Progenitor cell of endocrine pancreas (in vitro differentiated cells): Measurements from ENCODE around the gene MTUS2. TPM values are rescaled to one million over a fixed set of nuclear protein-coding genes. Genes with fewer than 3 reads are reported as not detected.

Experiments
- DNase-seq: peaks from one replicate; pipeline ENCODE4 v3.0.0; 2021; ENCODE audit warnings: low spot score; ENCODE audit not compliant: unreplicated experiment
- H3K27ac Mint-ChIP-seq: 2 replicates; pipeline ENCODE4 v1.8.0; 2021; ENCODE audit warnings: mild to moderate bottlenecking, moderate library complexity, mixed read lengths
- H3K27me3 Mint-ChIP-seq: 2 replicates; pipeline ENCODE4 v1.8.0; 2021; ENCODE audit warnings: mixed read lengths
- H3K36me3 Mint-ChIP-seq: 2 replicates; pipeline ENCODE4 v1.8.0; 2022; ENCODE audit warnings: mixed read lengths; ENCODE audit not compliant: insufficient read depth
- H3K4me1 Mint-ChIP-seq: 2 replicates; pipeline ENCODE4 v1.8.0; 2021; ENCODE audit warnings: low read depth, mixed read lengths
- H3K4me3 Mint-ChIP-seq: 2 replicates; pipeline ENCODE4 v1.8.0; 2021; ENCODE audit warnings: low read depth, mild to moderate bottlenecking, moderate library complexity, mixed read lengths
- H3K9me3 Mint-ChIP-seq: 2 replicates; pipeline ENCODE4 v1.8.0; 2021; ENCODE audit warnings: low read depth, mixed read lengths
- CTCF ChIP-seq: fragments of 200-600 bp; sonication (generic); IDR thresholded peaks from one replicate; pipeline ENCODE4 v1.5.0; 2021; ENCODE audit warnings: antibody characterized with exemption, mild to moderate bottlenecking; ENCODE audit not compliant: unreplicated experiment
- total RNA-seq: library from RNA; stranded (reverse); gene quantifications from 2 replicates; pipeline ENCODE4 v1.2.1, GENCODE V29; 2021

Gene MTUS2
- total RNA-seq, 1 donor from 2014 or later = 9.3 TPM

DNA sequence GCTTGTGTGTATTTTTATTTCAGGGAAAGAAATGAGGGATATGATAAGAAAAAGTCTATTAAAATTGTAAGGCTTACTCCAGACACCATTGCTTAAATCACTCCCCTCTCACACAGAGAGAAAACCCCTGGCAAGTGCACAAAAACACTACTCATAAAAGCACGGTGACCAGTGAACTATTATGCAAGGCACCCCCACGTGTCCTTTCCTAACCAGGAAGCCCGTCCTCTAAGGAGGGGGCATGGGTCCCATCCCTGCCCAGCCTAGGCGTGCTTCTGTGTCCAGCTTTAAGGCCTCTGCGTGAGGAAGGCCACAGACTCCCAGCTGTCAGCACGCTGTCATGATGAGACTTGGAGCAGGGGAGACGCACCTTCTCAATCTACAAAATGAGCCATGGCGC is 691.8 kb downstream of the MTUS2 start:
- Mint-ChIP-seq H3K4me1 (peaks cover 10% of the 10 kb centered on the region), H3K36me3 (peaks cover 7% of the 10 kb centered on the region), H3K9me3 (no peaks in the 10 kb centered on the region), H3K4me3 (no peak overlapping the region), H3K27me3 (no peaks in the 10 kb centered on the region), H3K27ac (no peak overlapping the region)
- TF ChIP-seq CTCF = no peak
- no peak for DNase-seq

DNA sequence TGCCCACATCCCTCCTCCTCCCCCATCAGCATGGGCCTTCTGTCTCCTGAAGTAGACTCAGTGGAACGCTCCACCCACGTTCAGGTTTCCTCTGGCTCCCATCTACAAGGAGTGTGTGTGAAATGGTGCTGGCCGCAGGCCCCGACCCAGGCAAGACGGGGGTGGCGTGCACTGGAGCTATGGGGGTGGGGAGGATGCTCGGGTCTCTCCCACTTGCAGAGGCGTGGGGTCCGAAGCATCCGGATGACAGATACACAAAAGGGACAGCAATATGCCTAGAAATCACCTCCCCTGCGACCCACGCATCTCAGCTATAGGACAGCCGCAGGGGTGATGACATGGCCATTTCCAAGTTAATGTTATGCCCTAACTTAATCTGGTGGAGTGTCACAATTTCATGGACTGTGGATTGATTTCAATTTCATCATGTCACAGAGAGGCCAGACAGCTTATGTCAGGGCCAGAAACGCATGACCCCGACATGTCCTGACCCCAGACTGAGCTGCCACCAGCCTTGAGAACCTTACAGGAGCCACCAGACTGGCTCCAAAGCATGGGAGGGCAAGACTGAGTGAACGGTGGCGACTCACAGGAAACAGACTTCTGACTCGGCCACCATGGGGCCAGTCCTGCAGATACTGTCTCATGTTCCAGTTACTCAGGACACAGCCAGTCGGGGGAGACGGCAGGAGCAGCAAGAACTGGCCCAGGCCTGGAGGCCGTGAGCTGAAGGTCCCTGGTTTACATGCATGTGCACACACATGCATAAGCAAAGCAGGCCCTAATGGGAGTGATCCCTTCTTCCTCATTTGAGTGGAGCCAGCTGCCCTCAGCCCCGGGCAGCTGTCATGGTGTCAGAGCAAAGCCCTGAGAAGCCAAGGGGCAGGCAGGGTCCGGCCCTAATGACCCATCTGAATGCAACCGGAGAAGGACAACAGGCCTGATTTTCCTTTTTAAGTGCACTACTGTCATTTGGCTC is 693.2 kb downstream of the MTUS2 start:
- H3K36me3 Mint-ChIP-seq = peaks cover 9% of the 10 kb centered on the region
- H3K9me3 Mint-ChIP-seq = no peaks in the 10 kb centered on the region
- no peak for TF ChIP-seq CTCF
- DNase-seq = no peak
- H3K27me3 Mint-ChIP-seq = no peaks in the 10 kb centered on the region
- peaks cover 10% of the 10 kb centered on the region for H3K4me1 Mint-ChIP-seq
- H3K27ac Mint-ChIP-seq = no peak overlapping the region
- H3K4me3 Mint-ChIP-seq = no peak overlapping the region

DNA sequence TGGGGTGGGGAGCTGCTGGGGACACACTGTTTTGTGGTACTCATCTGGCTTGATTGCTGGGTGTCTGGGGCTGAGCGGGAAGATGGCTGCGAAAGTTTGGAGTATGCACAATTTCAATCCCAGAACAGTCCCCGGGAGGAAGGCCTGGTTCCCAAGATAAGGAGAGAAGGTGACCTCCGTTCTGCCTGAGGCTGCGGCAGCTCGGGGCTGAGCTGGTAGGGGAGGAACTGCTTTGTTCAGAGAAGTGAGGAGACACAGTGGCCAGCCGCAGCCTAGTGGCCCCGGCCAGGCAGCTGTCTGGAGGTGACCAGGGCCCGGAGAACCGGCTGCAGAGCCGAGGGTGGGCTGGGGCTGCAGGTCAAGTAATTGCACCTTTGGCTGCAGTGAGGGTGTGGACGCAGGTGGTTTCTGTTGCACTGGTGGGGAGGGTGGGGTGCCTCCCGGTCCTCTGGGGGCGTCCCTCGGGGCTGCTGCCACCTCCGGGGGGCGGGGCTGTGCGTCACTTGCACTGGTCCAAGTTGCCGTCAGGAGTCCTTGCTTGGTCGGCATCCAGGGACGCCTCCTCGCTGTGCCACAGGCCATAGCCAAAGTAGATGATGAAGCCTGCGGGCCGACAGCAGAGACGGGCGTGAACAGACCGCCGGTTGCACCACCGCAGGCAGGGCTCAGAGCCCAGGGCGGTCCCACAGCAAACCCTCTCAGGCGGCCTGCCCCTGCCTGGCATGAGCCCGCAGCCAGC is 694.0 kb downstream of the MTUS2 start:
- no peak for TF ChIP-seq CTCF
- H3K27me3 Mint-ChIP-seq = no peaks in the 10 kb centered on the region
- H3K27ac Mint-ChIP-seq = no peak overlapping the region
- no peak overlapping the region for H3K4me3 Mint-ChIP-seq
- H3K36me3 Mint-ChIP-seq = peaks cover 9% of the 10 kb centered on the region
- no peaks in the 10 kb centered on the region for H3K9me3 Mint-ChIP-seq
- H3K4me1 Mint-ChIP-seq = peaks cover 1% of the 10 kb centered on the region
- DNase-seq = no peak

DNA sequence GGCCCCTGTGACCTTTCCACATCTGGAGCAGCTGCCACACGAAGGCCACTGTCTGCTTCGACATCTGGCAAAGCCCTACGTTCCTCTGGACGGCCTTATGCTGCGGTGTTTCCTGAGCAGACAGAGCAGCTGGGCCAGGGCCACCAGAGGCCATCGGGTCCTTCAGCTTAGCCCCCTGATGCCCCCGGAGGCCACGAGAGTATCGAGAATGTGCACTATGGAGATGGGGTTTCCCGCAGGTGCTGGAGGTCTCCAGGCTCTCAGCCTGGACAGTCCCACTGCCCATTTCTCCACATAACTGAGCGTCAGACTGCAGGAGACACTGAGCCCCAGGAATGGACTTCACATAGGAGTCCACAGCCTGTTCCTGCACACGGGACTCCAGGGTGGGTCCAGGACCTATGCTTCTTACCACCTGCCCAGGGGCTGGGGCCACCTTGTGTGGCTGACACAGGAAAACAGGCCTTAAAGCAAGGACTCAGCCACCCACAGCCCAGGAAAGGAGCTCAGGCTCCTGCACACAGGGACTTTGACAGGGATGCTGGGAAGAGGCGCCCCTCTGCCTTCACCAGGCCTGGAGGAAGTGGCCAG is 694.7 kb downstream of the MTUS2 start:
- no peaks in the 10 kb centered on the region for H3K27me3 Mint-ChIP-seq
- DNase-seq = no peak
- H3K4me3 Mint-ChIP-seq = no peak overlapping the region
- no peaks in the 10 kb centered on the region for H3K4me1 Mint-ChIP-seq
- H3K36me3 Mint-ChIP-seq = peaks cover 10% of the 10 kb centered on the region
- TF ChIP-seq CTCF = no peak
- no peak overlapping the region for H3K27ac Mint-ChIP-seq
- H3K9me3 Mint-ChIP-seq = no peaks in the 10 kb centered on the region

DNA sequence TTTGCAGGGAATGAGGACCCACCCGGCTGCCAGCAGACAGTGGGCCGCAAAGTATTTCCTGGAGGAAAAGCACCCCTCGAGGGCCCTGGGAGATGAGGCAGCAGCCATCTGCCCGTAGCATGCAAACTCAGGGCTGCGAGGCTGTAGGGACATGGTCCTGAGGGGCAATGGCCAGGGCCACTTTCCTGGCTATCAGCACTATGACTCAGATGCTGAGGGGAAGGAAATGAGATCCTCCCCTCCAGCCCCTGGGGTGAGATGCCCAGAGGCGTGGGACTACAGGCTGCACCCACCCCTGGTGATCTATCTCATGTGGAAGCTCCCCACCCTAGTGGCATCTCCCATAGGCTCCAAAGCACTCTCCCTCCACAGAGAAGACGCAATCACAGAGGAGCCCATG is 695.2 kb downstream of the MTUS2 start:
- Mint-ChIP-seq H3K4me3 (no peak overlapping the region), H3K9me3 (no peaks in the 10 kb centered on the region), H3K27ac (no peak overlapping the region)

More for the DNA sequence above, 695.2 kb downstream of the MTUS2 start:
- Mint-ChIP-seq H3K36me3 (peaks cover 12% of the 10 kb centered on the region), H3K27me3 (no peaks in the 10 kb centered on the region), H3K4me1 (no peaks in the 10 kb centered on the region)
- TF ChIP-seq CTCF = no peak
- no peak for DNase-seq
